Esophagus squamous epithelium (tissue), 4 donors: Measurements from ENCODE around the gene L3MBTL1.

ENCODE experiments used
- CTCF ChIP-seq, 6 experiments: fragments of 450-650 bp in 4 of 6; fragments of 200-600 bp in 2 of 6; sonication (generic) in 2 of 6; IDR thresholded peaks; one replicate each; pipeline ENCODE4 v1.5.1; 2016 to 2019; ENCODE audit warnings: antibody characterized with exemption in 6 of 6, mild to moderate bottlenecking in 4 of 6, moderate library complexity in 4 of 6
- POLR2A ChIP-seq, 4 donors: fragments of 450-650 bp; IDR thresholded peaks; one replicate each; pipeline ENCODE4 v1.6.1; 2017; ENCODE audit warnings: antibody characterized with exemption in 4 of 4, mild to moderate bottlenecking in 4 of 4, moderate library complexity in 3 of 4

DNA sequence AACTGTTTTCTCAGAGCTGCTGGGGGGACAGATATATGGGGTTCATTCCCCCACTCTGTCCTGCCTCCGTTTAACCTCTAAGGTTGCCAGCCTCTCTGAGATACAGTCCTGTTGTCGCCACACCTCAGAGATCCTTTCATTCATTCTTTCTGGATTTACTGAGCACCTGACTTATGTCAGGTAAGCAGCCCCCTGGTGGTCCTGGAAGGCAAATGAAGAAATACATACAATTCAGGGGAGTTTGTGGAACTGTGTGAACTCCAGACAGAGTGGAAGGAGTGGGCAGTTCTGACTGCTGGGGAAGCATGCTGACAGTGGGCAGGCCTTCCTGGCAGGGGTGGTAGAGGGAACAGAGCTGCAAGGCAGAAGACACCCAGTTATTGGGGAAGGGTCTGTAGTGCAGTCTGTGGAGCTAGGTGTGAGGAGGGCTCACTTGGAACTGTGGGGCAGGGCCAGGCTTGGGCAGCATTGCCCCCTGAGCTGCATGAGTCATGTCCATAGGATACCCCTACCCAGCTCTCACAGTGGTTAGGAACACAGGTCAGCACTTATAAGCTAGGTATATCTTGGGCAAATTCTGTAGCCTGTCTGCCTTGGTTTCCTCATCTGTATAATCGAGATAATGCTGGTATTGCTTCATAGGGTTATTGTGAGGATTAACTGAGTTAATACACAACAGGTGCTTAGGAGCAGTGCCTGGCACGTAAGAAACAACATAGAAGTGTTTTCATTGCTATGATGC is 38.5 kb downstream of the L3MBTL1 start:
- TF ChIP-seq CTCF (IDR thresholded peaks at IDR 0.05), result no peak
- no peak for TF ChIP-seq POLR2A (IDR thresholded peaks at IDR 0.05)
